Neural progenitor cell (in vitro differentiated cells): Measurements from ENCODE around the gene NHP2.

Experiments used
- CTCF ChIP-seq: fragments of 200-600 bp; sonication (generic); IDR thresholded peaks from 2 replicates; pipeline ENCODE4 v1.5.1; 2017; ENCODE audit warnings: antibody characterized with exemption, mild to moderate bottlenecking
- EZH2 ChIP-seq: fragments of 200-600 bp; sonication (generic); IDR thresholded peaks from 2 replicates; pipeline ENCODE4 v1.6.1; 2017; ENCODE audit warnings: antibody characterized with exemption, mild to moderate bottlenecking, moderate library complexity

- TF ChIP-seq CTCF, result no peak
- TF ChIP-seq EZH2, result no peak
Observed at GRCh38 chr5:178137991-178138390, 15.7 kb downstream of the NHP2 start.
